ENCODE measurements around the gene RIF1. TPM values are rescaled to one million over a fixed set of nuclear protein-coding genes. Genes with fewer than 3 reads are reported as not detected.
"Not testable (repeated sequence)": the region's sequence is repeated elsewhere in the genome, so short reads cannot be mapped to it uniquely, and the experiment has no call there.

Gene RIF1
- polyA plus RNA-seq, 4 donors = 35.4 to 42.3 (median 38.3) TPM

DNA sequence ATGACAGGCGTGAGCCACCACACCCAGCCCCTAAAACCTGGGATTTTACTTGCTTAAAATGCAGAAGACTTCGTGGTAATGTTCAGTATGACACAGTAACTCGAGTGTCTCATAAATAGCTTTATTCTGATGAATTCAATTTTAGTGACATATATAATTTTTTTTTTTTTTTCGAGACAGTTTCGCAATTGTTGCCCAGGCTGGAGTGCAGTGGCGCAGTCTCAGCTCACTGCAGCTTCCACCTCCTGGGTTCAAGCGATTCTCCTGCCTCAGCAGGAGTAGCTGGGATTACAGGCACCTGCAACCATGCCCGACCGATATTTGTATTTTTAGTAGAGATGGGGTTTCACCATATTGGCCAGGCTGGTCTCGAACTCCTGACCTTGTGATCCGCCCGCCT lies 12.0 kb downstream of the RIF1 start:
- not testable (repeated sequence) for DNase-seq (ENCODE audit: low read depth in 4 of 4, low spot score in 2 of 4)

- no peak for DNase-seq (ENCODE audit: low read depth in 4 of 4, low spot score in 2 of 4)
These were observed 13.3 kb downstream of the RIF1 start for GRCh38 chr2:151422917-151423439.

DNA sequence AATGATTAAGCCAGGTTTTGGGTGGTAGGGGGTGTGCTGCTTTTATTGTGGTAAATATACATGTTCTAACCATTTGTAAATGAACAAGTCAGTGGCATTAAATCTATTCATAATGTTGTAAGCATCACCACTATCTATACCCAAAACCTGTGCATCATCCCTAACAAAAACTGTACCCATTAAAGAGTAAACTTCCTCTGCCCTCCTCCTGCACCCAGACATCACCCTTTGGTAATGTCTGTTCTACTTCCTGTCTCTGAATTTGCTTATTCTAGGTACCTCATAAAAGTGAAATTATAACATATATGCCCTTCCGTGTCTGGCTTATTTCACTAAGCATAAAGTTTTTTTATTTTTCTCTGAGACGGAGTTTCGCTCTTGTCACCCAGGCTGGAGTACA lies 14.1 kb downstream of the RIF1 start:
- DNase-seq (ENCODE audit: low read depth in 4 of 4, low spot score in 2 of 4) = no peak

DNA sequence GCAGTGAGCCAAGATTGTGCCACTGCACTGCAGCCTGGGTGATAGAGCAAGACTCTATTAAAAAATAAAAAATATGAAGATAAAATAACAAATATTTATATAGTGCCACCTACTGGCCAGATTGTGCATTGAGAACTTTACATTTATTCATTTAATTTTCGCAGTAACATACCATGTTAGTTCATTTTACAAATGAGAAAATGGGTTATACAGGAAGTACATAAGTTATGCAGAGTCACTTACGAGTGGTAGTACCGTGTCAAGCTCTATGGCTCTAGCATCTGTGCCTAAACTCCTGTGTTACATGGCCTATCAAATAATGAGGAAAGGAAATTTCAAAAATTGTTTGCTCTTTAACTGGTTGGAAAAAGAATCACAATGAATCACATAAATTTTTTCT lies 27.9 kb downstream of the RIF1 start:
- peak in 1 of 4 donors; percentile 3 for DNase-seq (ENCODE audit: low read depth in 4 of 4, low spot score in 2 of 4)

- no peak for DNase-seq (ENCODE audit: low read depth in 4 of 4, low spot score in 2 of 4)
These were observed 28.8 kb downstream of the RIF1 start for GRCh38 chr2:151438506-151438905.

GRCh38 chr2:151439127-151439526 lies 29.4 kb downstream of the RIF1 start:
- no peak for DNase-seq (ENCODE audit: low read depth in 4 of 4, low spot score in 2 of 4)

- DNase-seq (ENCODE audit: low read depth in 4 of 4, low spot score in 2 of 4) = no peak
These were observed 49.7 kb downstream of the RIF1 start for GRCh38 chr2:151459358-151459757.

GRCh38 chr2:151465771-151466170 lies 56.1 kb downstream of the RIF1 start:
- DNase-seq (ENCODE audit: low read depth in 4 of 4, low spot score in 2 of 4) = no peak

DNA sequence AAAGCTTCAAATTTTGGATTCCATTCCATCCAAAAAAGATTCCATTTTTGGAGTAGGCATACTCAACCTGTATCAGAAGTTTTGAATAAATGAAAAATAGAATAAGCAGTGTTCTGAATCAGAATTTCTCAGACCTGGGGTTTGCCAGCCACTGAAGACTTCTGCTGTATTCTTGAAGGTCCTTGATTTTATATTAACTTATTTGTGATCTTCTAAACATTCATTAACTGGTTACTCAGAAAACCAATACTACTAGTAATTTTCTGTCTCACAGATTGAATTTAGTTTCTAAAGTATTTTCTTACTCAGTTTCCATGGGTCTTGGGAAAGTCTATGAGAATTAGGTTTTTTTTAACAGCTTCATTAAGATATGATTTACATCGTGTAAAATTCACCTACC lies 60.9 kb downstream of the RIF1 start:
- DNase-seq (ENCODE audit: low read depth in 4 of 4, low spot score in 2 of 4) = no peak

DNA sequence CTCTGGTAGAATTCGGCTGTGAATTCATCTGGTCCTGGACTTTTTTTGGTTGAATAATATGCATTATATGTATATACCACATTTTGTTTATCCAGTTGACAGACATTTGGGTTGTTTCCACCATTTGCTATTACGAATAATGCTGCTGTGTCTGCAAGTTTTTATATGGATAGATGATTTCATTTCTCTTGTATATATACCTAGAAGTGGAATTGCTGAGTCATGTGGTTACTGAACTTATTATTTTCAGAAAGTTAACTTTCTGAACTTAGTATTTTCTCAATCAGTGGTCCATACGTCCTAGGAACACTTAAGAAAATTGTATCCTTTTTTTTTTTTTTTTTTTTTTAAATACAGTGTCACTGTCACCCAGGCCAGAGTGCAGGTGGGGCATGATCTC lies 63.3 kb downstream of the RIF1 start:
- DNase-seq (ENCODE audit: low read depth in 4 of 4, low spot score in 2 of 4) = no peak

DNA sequence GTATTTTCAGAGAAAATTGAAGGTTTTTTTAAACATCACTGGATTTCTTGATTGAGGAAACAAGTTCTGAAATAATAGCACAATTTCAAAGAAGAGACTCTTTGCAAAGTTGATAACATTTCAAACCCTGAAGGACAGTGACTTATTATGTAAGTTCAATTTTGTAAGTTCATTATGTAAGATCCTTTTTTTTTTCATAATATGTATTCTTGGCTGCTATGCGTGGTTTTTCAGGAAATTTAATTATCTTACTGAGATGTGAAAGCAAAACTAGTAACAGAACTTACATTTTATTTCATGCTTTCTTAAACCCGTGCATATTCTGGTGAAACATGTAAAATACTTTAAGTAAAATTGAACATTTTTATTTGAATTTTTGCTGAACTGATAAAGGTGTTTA lies 65.4 kb downstream of the RIF1 start:
- no peak for DNase-seq (ENCODE audit: low read depth in 4 of 4, low spot score in 2 of 4)

DNA sequence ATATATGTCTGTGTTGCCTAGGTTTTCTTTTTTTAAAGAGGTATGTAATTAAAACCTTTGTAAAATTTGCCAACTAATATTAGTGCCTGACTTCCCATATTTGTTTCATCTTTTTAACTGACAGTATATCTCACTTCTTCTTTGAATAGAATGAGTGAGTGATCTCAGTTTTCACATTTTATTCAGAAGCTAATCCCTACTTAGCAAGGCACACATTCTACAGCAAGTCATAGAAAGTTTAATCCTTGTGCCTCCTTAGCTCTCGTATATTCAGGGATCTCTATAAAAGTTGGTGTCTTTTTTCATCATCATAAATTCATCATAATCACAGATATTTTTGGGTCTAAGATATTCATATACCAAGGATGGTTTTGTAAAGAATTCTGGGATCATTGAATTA lies 66.6 kb downstream of the RIF1 start:
- no peak for DNase-seq (ENCODE audit: low read depth in 4 of 4, low spot score in 2 of 4)

GRCh38 chr2:151478011-151478410 lies 68.3 kb downstream of the RIF1 start:
- no peak for DNase-seq (ENCODE audit: low read depth in 4 of 4, low spot score in 2 of 4)

- no peak for DNase-seq (ENCODE audit: low read depth in 4 of 4, low spot score in 2 of 4)
These were observed 72.0 kb downstream of the RIF1 start for GRCh38 chr2:151481744-151482143.

GRCh38 chr2:151482171-151482725 lies 72.5 kb downstream of the RIF1 start:
- no peak for DNase-seq (ENCODE audit: low read depth in 4 of 4, low spot score in 2 of 4)

DNA sequence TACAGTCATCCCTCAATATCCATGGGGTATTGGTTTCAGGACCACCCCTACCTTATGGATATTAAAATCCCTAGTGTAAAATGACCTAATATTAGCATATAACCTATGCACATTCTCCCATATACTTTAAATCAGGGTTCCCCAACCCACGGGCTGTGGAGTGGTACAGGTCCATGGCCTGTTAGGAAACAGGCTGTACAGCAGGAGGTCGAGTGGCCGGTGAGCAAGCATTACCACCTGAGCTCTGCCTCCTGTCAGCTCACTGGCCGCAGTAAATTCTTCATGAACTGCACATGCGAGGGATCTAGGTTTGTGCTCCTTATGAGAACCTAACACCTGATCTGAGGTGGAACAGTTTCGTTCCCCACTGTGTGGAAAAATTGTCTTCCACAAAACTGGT lies 73.8 kb downstream of the RIF1 start:
- DNase-seq (ENCODE audit: low read depth in 4 of 4, low spot score in 2 of 4) = no peak

GRCh38 chr2:151484100-151484499 lies 74.4 kb downstream of the RIF1 start:
- DNase-seq (ENCODE audit: low read depth in 4 of 4, low spot score in 2 of 4) = no peak

DNA sequence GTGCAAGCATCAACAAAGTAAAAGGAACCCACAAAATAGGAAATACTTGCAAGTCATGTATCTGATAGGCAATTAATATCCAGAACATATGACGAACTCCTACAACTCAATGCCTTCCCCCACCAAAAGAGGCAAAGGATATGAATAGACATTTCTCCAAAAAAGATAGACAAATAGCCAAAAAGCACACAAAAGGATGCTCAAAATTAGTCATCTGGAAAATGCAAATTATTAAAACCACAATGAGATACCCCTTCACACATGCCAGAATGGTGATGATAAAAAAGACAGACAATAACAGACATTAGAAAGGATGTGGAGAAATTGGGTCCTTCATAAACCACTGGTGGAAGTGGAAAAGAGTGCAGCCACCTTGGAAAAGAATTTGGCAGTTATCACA lies 76.4 kb downstream of the RIF1 start:
- DNase-seq (ENCODE audit: low read depth in 4 of 4, low spot score in 2 of 4) = no peak

GRCh38 chr2:151490276-151490675 lies 80.6 kb downstream of the RIF1 start:
- DNase-seq (ENCODE audit: low read depth in 4 of 4, low spot score in 2 of 4) = no peak

- DNase-seq (ENCODE audit: low read depth in 4 of 4, low spot score in 2 of 4) = no peak
These were observed 81.8 kb downstream of the RIF1 start for GRCh38 chr2:151491496-151491895.

GRCh38 chr2:151498178-151498577 lies 88.5 kb downstream of the RIF1 start:
- no peak for DNase-seq (ENCODE audit: low read depth in 4 of 4, low spot score in 2 of 4)

DNA sequence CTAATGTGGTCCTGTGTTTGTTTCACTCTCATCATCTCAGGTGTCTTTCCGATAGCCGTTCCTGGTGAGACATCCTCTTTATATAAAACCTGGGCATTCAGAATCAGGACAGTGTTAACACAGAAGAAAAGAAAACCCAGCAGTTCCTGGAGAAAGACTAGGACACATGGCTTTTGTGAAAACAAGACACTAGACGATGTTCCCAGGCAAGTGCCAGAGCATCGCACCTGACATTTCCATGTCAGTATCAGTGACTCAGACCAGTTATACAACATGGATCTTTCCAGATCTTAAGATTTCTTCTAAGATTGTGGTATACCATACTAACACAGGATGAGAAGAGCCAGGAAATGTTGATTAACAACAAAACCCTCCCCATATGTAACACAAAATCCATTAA lies 96.5 kb downstream of the RIF1 start:
- DNase-seq (ENCODE audit: low read depth in 4 of 4, low spot score in 2 of 4) = no peak

DNA sequence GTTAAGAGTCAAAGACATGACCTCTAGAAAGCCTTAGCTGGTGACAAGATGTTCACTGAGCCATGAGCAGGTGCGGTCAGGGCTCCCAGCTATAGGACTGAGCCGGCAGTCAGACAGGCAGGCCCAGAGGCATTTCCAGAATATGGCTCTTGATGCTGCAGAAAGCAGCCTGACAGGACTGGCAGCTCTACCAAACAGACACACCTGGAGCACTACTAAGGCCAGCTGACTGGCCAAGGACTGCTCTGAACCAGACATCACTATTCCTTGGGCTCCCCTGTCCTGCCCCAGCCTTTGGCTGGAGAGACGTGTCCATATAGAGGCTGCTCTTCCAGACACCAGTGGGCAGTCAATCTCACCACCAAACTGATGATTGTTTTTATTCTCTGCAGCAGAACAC lies 98.8 kb downstream of the RIF1 start:
- DNase-seq (ENCODE audit: low read depth in 4 of 4, low spot score in 2 of 4) = no peak

All from left renal cortex interstitium (tissue), 4 donors.